Measurements from ENCODE around the gene SCN3A.

DNA sequence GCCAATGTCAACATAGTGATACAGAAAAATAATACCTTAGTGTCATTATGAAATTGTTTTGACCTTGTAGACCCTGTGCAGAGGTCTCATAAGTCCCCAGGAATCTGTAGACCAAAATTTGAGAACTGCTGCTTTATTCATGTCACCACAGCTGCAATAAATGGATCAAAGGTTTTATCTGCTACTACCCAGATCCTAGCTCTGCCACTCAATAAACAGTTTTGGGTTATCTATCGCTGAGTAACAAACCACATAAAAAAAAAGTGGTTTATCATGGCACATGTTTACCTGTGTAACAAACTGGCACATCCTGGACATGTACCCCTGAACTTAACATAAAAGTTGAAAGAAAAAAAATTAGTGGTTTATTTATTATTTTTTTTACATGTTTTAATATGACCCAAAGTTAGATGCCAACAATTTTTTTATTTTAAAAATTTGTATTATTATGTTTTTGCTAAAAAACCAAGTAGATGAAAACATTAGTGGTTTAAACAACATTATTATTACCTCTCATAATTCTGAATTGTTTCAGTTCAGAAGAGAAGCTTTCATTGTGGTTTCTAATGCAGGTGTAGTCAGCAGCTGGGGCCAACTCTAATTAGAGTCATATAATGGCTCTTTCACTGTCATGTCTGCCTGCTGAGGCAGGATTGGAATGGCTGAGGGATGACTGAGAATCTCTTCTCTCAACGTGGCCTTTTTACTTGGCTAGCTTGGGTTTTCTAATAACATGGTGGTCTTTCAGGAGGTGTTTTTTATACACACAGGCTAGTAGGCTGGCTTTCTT, 145.2 kb downstream of the SCN3A start:
- TF ChIP-seq, protein P1, sequence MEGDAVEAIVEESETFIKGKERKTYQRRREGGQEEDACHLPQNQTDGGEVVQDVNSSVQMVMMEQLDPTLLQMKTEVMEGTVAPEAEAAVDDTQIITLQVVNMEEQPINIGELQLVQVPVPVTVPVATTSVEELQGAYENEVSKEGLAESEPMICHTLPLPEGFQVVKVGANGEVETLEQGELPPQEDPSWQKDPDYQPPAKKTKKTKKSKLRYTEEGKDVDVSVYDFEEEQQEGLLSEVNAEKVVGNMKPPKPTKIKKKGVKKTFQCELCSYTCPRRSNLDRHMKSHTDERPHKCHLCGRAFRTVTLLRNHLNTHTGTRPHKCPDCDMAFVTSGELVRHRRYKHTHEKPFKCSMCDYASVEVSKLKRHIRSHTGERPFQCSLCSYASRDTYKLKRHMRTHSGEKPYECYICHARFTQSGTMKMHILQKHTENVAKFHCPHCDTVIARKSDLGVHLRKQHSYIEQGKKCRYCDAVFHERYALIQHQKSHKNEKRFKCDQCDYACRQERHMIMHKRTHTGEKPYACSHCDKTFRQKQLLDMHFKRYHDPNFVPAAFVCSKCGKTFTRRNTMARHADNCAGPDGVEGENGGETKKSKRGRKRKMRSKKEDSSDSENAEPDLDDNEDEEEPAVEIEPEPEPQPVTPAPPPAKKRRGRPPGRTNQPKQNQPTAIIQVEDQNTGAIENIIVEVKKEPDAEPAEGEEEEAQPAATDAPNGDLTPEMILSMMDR (IDR thresholded peaks at IDR 0.05), result no peak
- TF ChIP-seq EZH2 (IDR thresholded peaks at IDR 0.05; ENCODE audit: borderline replicate concordance, insufficient read depth, low read depth, low read length, poor library complexity, severe bottlenecking), result no peak
